OCI-LY7 (cell line): ENCODE data around the gene OGDHL. TPM values are rescaled to one million over a fixed set of nuclear protein-coding genes. Genes with fewer than 3 reads are reported as not detected.

Experiments used
- BruUV-seq: library from RNA; stranded (reverse); fragments of 400-500 nt; replicated peaks from 2 replicates; lab custom pipeline; 2021; lab: Mats Ljungman, UMichigan
- CTCF ChIA-PET: fragments of 300-600 bp; sonication (Branson Sonifier 250); formaldehyde crosslinking; loops from one replicate; lab custom pipeline; 2022; ENCODE audit warnings: antibody characterized with exemption; ENCODE audit not compliant: unreplicated experiment; lab: Charles Lee
- POLR2A ChIA-PET: fragments of 300-600 bp; sonication (Branson Sonifier 250); formaldehyde crosslinking; loops from one replicate; lab custom pipeline; 2022; ENCODE audit warnings: antibody characterized with exemption; lab: Charles Lee
- DNase-seq: peaks from one replicate; pipeline ENCODE4 v3.0.0-alpha.2; 2015; ENCODE audit warnings: low spot score
- H2AFZ ChIP-seq: fragments of 200-600 bp; sonication (generic), shearing (Covaris generic); 2 replicates; pipeline ENCODE4 v1.6.1; 2014; ENCODE audit warnings: mild to moderate bottlenecking, antibody characterized with exemption, low read length, moderate library complexity
- H3K27ac ChIP-seq: fragments of 200-600 bp; sonication (generic); 2 replicates; pipeline ENCODE4 v1.5.1; 2014; ENCODE audit warnings: mixed run types, low read depth, mild to moderate bottlenecking, moderate library complexity, low read length, inconsistent platforms; ENCODE audit not compliant: poor library complexity, severe bottlenecking
- H3K36me3 ChIP-seq: fragments of 200-600 bp; sonication (generic); 2 replicates; pipeline ENCODE4 v1.6.1; 2014; ENCODE audit warnings: mild to moderate bottlenecking, antibody characterized with exemption, low read length, moderate library complexity, mixed read lengths; ENCODE audit not compliant: insufficient read depth
- H3K4me1 ChIP-seq: fragments of 200-600 bp; sonication (generic); 2 replicates; pipeline ENCODE4 v1.5.1; 2014; ENCODE audit warnings: mild to moderate bottlenecking, low read length; ENCODE audit not compliant: insufficient read depth, poor library complexity, severe bottlenecking
- H3K4me2 ChIP-seq: fragments of 200-600 bp; sonication (generic); 2 replicates; pipeline ENCODE4 v1.6.1; 2014; ENCODE audit warnings: mild to moderate bottlenecking, low read length
- H3K4me3 ChIP-seq: fragments of 200-600 bp; sonication (generic); 2 replicates; pipeline ENCODE4 v1.5.1; 2014; ENCODE audit warnings: mild to moderate bottlenecking, low read depth, low read length; ENCODE audit not compliant: poor library complexity, severe bottlenecking
- H3K79me2 ChIP-seq: fragments of 200-600 bp; sonication (generic); 2 replicates; pipeline ENCODE4 v1.6.1; 2016; ENCODE audit warnings: low read depth, mild to moderate bottlenecking, low read length, moderate library complexity, mixed read lengths; ENCODE audit not compliant: insufficient read depth
- H3K9me2 ChIP-seq: fragments of 200-600 bp; sonication (generic); 2 replicates; pipeline ENCODE4 v1.6.1; 2016; ENCODE audit warnings: mild to moderate bottlenecking, low read length, mixed read lengths; ENCODE audit not compliant: insufficient read depth
- H3K9me3 ChIP-seq: fragments of 200-600 bp; sonication (generic); 2 replicates; pipeline ENCODE4 v1.6.1; 2014; ENCODE audit warnings: mild to moderate bottlenecking, mixed run types, low read length, mixed read lengths
- H4K20me1 ChIP-seq: fragments of 200-600 bp; sonication (generic); 2 replicates; pipeline ENCODE4 v1.6.1; 2014; ENCODE audit warnings: mild to moderate bottlenecking, antibody characterized with exemption, low read length, moderate library complexity, mixed read lengths; ENCODE audit not compliant: insufficient read depth
- CTCF ChIP-seq: fragments of 200-600 bp; sonication (generic); conservative IDR thresholded peaks from 2 replicates; pipeline ENCODE4 v1.5.1; 2014; ENCODE audit warnings: mild to moderate bottlenecking, antibody characterized with exemption, low read length, moderate library complexity, mixed read lengths
- EZH2phosphoT487 ChIP-seq: fragments of 200-600 bp; sonication (generic); IDR thresholded peaks from 2 replicates; pipeline ENCODE4 v1.6.1; 2018; ENCODE audit warnings: low read depth, borderline replicate concordance, mild to moderate bottlenecking, mixed run types, antibody characterized with exemption, low read length, moderate library complexity, mixed read lengths
- intact Hi-C: fragments of 100-400 bp; cut with micrococcal nuclease; formaldehyde crosslinking; loops from one replicate; pipeline ENCODE4 v1.10.0; 2022; ENCODE audit not compliant: unreplicated experiment
- total RNA-seq, 2 experiments: library from RNA; depleted of rRNA in 1 of 2; stranded (reverse); fragments of >200 nt in 1 of 2; shearing (Covaris generic) in 1 of 2; gene quantifications; 2 replicates each; pipeline ENCODE4 v1.2.3, GENCODE V29; 2014 to 2022

Gene OGDHL
- total RNA-seq, 2 experiments from 2014 or later, result 0.23 TPM; not detected in 1

- POLR2A ChIA-PET, result no interaction called here
- BruUV-seq, result no TSS peak
- H3K4me1 ChIP-seq, result no peaks in the 10 kb centered on the region
Measured at GRCh38 chr10:49735848-49736563, 26.1 kb downstream of the OGDHL start.

DNA sequence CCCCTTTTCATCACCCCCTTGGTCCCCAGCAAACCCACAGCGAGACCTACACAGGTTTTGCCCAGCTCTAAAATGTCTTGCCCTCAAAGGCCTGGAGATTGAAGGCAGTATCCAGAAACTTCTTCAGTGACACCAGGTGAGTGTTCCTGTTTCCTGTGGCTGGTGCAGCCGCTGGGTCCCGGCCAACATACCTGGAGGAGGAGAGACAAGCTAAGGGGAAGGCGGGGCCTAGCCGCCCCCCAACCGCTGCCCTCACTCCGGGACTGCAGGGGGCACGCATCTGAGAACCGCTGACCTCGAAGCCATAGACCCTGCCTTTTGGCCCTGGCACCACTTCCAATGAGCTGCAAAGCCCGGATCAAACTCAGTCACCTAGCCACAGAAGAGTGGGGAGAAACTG is 27.0 kb downstream of the OGDHL start:
- Histone ChIP-seq H3K27ac (no peak overlapping the region), H3K36me3 (no peaks in the 10 kb centered on the region), H3K4me3 (no peak overlapping the region), H3K4me1 (no peaks in the 10 kb centered on the region), H3K4me2 (no peak overlapping the region), H3K9me2 (no peaks in the 10 kb centered on the region), H4K20me1 (no peaks in the 10 kb centered on the region), H3K79me2 (no peaks in the 10 kb centered on the region), H2AFZ (no peak overlapping the region), H3K9me3 (no peaks in the 10 kb centered on the region)
- DNase-seq, result no peak
- TF ChIP-seq EZH2phosphoT487, result no peak
- TF ChIP-seq CTCF, result no peak
- POLR2A ChIA-PET, result no interaction called here
- CTCF ChIA-PET, result no interaction called here
- no TSS peak for BruUV-seq
- intact Hi-C loops, result no loop called here

More at GRCh38 chr10:49735848-49736563, 26.1 kb downstream of the OGDHL start:
- Histone ChIP-seq H3K4me2 (no peak overlapping the region), H3K27ac (no peak overlapping the region), H3K9me2 (no peaks in the 10 kb centered on the region), H4K20me1 (no peaks in the 10 kb centered on the region), H3K36me3 (no peaks in the 10 kb centered on the region), H3K9me3 (no peaks in the 10 kb centered on the region), H3K4me3 (no peak overlapping the region), H3K79me2 (no peaks in the 10 kb centered on the region), H2AFZ (no peak overlapping the region)
- no peak for TF ChIP-seq EZH2phosphoT487
- no peak for TF ChIP-seq CTCF
- intact Hi-C loops, result no loop called here
- DNase-seq, result no peak
- CTCF ChIA-PET, result no interaction called here

DNA sequence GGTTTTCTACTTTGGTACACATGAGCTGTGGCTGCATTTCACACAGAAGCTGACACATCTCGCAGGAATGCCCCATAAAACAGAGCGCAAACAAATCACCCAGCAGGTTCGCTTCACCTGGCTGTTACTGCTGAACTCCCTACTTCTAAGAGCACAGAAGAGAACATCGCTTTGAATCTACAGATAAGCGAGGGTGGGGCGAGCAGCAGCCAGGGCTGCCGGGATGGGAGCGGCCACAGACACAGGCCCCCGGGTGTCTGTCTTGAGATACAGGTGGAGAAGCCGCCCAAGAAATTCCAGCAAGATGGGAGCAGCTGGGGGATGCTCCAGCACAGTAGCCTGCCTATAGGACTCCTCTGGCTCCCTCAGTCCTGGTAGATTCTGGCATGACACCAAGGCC is 27.4 kb downstream of the OGDHL start:
- Histone ChIP-seq H3K4me2 (no peak overlapping the region), H3K4me1 (no peaks in the 10 kb centered on the region), H3K27ac (no peak overlapping the region), H3K36me3 (no peaks in the 10 kb centered on the region), H3K79me2 (no peaks in the 10 kb centered on the region), H2AFZ (no peak overlapping the region), H3K4me3 (no peak overlapping the region), H3K9me2 (no peaks in the 10 kb centered on the region), H4K20me1 (no peaks in the 10 kb centered on the region), H3K9me3 (no peaks in the 10 kb centered on the region)
- POLR2A ChIA-PET, result no interaction called here
- intact Hi-C loops, result no loop called here
- CTCF ChIA-PET, result no interaction called here
- TF ChIP-seq CTCF, result no peak
- no peak for TF ChIP-seq EZH2phosphoT487
- BruUV-seq, result no TSS peak
- DNase-seq, result no peak
